IMR-90 (cell line): ENCODE results near the gene RTN4IP1. TPM values are rescaled to one million over a fixed set of nuclear protein-coding genes. Genes with fewer than 3 reads are reported as not detected.

Experiments used
- ATAC-seq: fragments of 200-7000 bp; cut with Tn5 transposase; 2 replicates; pipeline ENCODE4 v1.9.1; 2020; ENCODE audit warnings: low read depth, mild to moderate bottlenecking, moderate library complexity
- BruUV-seq: library from RNA; stranded (reverse); fragments of 400-500 nt; replicated peaks from 2 replicates; lab custom pipeline; 2021; lab: Mats Ljungman, UMichigan
- CTCF ChIA-PET: fragments of 300-600 bp; formaldehyde crosslinking; extraction: SDS; loops from one replicate; lab custom pipeline; 2021; ENCODE audit warnings: antibody characterized with exemption; lab: Yijun Ruan, JAX
- POLR2A ChIA-PET: fragments of 300-600 bp; sonication (Branson Sonifier 250); formaldehyde crosslinking; loops from one replicate; lab custom pipeline; 2022; ENCODE audit warnings: antibody characterized with exemption; ENCODE audit not compliant: unreplicated experiment; lab: Charles Lee
- DNase-seq: peaks from one replicate; pipeline ENCODE4 v3.0.0; 2013
- H2AFZ ChIP-seq: replicated peaks from 2 replicates; pipeline ENCODE3; 2013; ENCODE audit warnings: low read length, mild to moderate bottlenecking; ENCODE audit not compliant: poor library complexity
- H2AK5ac ChIP-seq: 2 replicates; pipeline ENCODE4 v1.6.1; 2013; ENCODE audit warnings: low read depth, low read length, inconsistent platforms
- H2AK9ac ChIP-seq: replicated peaks from 2 replicates; pipeline ENCODE3; 2013; ENCODE audit warnings: mild to moderate bottlenecking, low read depth, low read length, moderate library complexity; ENCODE audit not compliant: poor library complexity
- H2BK120ac ChIP-seq: 2 replicates; pipeline ENCODE4 v1.6.1; 2013; ENCODE audit warnings: low read depth, low read length, inconsistent platforms
- H2BK15ac ChIP-seq: 3 replicates; pipeline ENCODE4 v1.6.1; 2013; ENCODE audit warnings: low read depth, low read length, inconsistent platforms
- H2BK20ac ChIP-seq: 2 replicates; pipeline ENCODE4 v1.6.1; 2013; ENCODE audit warnings: low read depth, mild to moderate bottlenecking, inconsistent platforms, low read length, moderate library complexity
- H2BK5ac ChIP-seq: 2 replicates; pipeline ENCODE4 v1.6.1; 2013; ENCODE audit warnings: mild to moderate bottlenecking, low read depth, low read length, inconsistent platforms; ENCODE audit not compliant: poor library complexity, severe bottlenecking
- H3K14ac ChIP-seq: replicated peaks from 2 replicates; pipeline ENCODE4 v1.6.1; 2013; ENCODE audit warnings: low read depth, low read length, inconsistent platforms
- H3K18ac ChIP-seq: 2 replicates; pipeline ENCODE4 v1.6.1; 2013; ENCODE audit warnings: low read depth, low read length, control low read depth
- H3K23ac ChIP-seq: 2 replicates; pipeline ENCODE4 v1.6.1; 2013; ENCODE audit warnings: low read depth, low read length, inconsistent platforms
- H3K27ac ChIP-seq: 2 replicates; pipeline ENCODE4 v1.5.1; 2013; ENCODE audit warnings: mild to moderate bottlenecking, control low read depth, low read length; ENCODE audit not compliant: insufficient read depth
- H3K27me3 ChIP-seq: 2 replicates; pipeline ENCODE4 v1.6.1; 2013; ENCODE audit warnings: low read length; ENCODE audit not compliant: control insufficient read depth, insufficient read depth
- H3K36me3 ChIP-seq: 2 replicates; pipeline ENCODE4 v1.6.1; 2013; ENCODE audit warnings: low read length, mixed read lengths; ENCODE audit not compliant: control insufficient read depth, insufficient read depth
- H3K4ac ChIP-seq: 2 replicates; pipeline ENCODE4 v1.6.1; 2013; ENCODE audit warnings: low read depth, low read length, inconsistent platforms
- H3K4me1 ChIP-seq: 2 replicates; pipeline ENCODE4 v1.6.1; 2013; ENCODE audit warnings: low read length, mixed read lengths; ENCODE audit not compliant: control insufficient read depth, insufficient read depth
- H3K4me2 ChIP-seq: 2 replicates; pipeline ENCODE4 v1.6.1; 2013; ENCODE audit warnings: low read depth, mild to moderate bottlenecking, control low read depth, low read length, moderate library complexity
- H3K4me3 ChIP-seq: 2 replicates; pipeline ENCODE4 v1.5.1; 2013; ENCODE audit warnings: low read depth, mild to moderate bottlenecking, control low read depth, low read length, moderate library complexity; ENCODE audit not compliant: insufficient read depth
- H3K56ac ChIP-seq: 2 replicates; pipeline ENCODE4 v1.6.1; 2013; ENCODE audit warnings: low read length, inconsistent platforms; ENCODE audit not compliant: insufficient read depth; ENCODE audit errors: extremely low read depth
- H3K79me1 ChIP-seq, 2 experiments: 2 replicates each; pipeline ENCODE4 v1.6.1; 2013; ENCODE audit warnings: low read length in 2 of 2, inconsistent platforms in 1 of 2, low read depth in 1 of 2
- H3K9ac ChIP-seq: 2 replicates; pipeline ENCODE4 v1.6.1; 2013; ENCODE audit warnings: low read depth, low read length, control low read depth
- H3K9me1 ChIP-seq: 2 replicates; pipeline ENCODE4 v1.6.1; 2013; ENCODE audit warnings: low read length, inconsistent platforms; ENCODE audit not compliant: insufficient read depth
- H3K9me3 ChIP-seq: 2 replicates; pipeline ENCODE4 v1.6.1; 2013; ENCODE audit warnings: low read length; ENCODE audit not compliant: control insufficient read depth, insufficient read depth
- H4K20me1 ChIP-seq: 2 replicates; pipeline ENCODE4 v1.6.1; 2013; ENCODE audit warnings: low read length, inconsistent platforms; ENCODE audit not compliant: insufficient read depth
- H4K5ac ChIP-seq: 2 replicates; pipeline ENCODE4 v1.6.1; 2013; ENCODE audit warnings: mild to moderate bottlenecking, low read depth, low read length, control low read depth
- H4K8ac ChIP-seq, 2 experiments: 2 replicates each; pipeline ENCODE4 v1.6.1; 2013; ENCODE audit warnings: low read depth in 2 of 2, low read length in 2 of 2, control low read depth in 1 of 2, inconsistent platforms in 1 of 2
- H4K91ac ChIP-seq: 2 replicates; pipeline ENCODE4 v1.6.1; 2013; ENCODE audit warnings: low read depth, low read length, inconsistent platforms; ENCODE audit not compliant: insufficient read depth
- BHLHE40 ChIP-seq: fragments of 150-350 bp; IDR thresholded peaks from 2 replicates; pipeline ENCODE4 v1.6.1; 2016; ENCODE audit warnings: mild to moderate bottlenecking, low read depth, low read length
- CEBPB ChIP-seq: IDR thresholded peaks from 2 replicates; pipeline ENCODE4 v1.6.1; 2012; ENCODE audit warnings: low read depth, low read length, improper control_type of control experiment
- CHD1 ChIP-seq: IDR thresholded peaks from 2 replicates; pipeline ENCODE4 v1.6.1; 2012; ENCODE audit warnings: low read depth, low read length, improper control_type of control experiment
- CTCF ChIP-seq: conservative IDR thresholded peaks from 2 replicates; pipeline ENCODE4 v1.5.1; 2012; ENCODE audit warnings: mild to moderate bottlenecking, low read depth, low read length, improper control_type of control experiment
- ELK1 ChIP-seq: fragments of 150-350 bp; IDR thresholded peaks from 2 replicates; pipeline ENCODE4 v1.6.1; 2016; ENCODE audit warnings: low read depth, mild to moderate bottlenecking, low read length, moderate library complexity, borderline replicate concordance
- FOS ChIP-seq: fragments of 150-350 bp; IDR thresholded peaks from 2 replicates; pipeline ENCODE4 v1.6.1; 2016; ENCODE audit warnings: low read depth, low read length
- MAFK ChIP-seq: IDR thresholded peaks from 2 replicates; pipeline ENCODE4 v1.6.1; 2012; ENCODE audit warnings: low read depth, low read length, improper control_type of control experiment
- MAZ ChIP-seq: IDR thresholded peaks from 2 replicates; pipeline ENCODE4 v1.6.1; 2012; ENCODE audit warnings: low read depth, mild to moderate bottlenecking, low read length, improper control_type of control experiment, moderate library complexity, borderline replicate concordance
- MXI1 ChIP-seq: IDR thresholded peaks from 2 replicates; pipeline ENCODE4 v1.6.1; 2012; ENCODE audit warnings: low read depth, mild to moderate bottlenecking, low read length, moderate library complexity, borderline replicate concordance
- NFE2L2 ChIP-seq: fragments of 150-350 bp; IDR thresholded peaks from 2 replicates; pipeline ENCODE4 v1.6.1; 2016; ENCODE audit warnings: low read depth, mild to moderate bottlenecking, low read length
- POLR2A ChIP-seq: IDR thresholded peaks from 2 replicates; pipeline ENCODE4 v1.6.1; 2012; ENCODE audit warnings: mild to moderate bottlenecking, low read depth, low read length
- RAD21 ChIP-seq: IDR thresholded peaks from 2 replicates; pipeline ENCODE4 v1.6.1; 2012; ENCODE audit warnings: low read length, improper control_type of control experiment
- RCOR1 ChIP-seq: IDR thresholded peaks from 2 replicates; pipeline ENCODE4 v1.6.1; 2012; ENCODE audit warnings: mild to moderate bottlenecking, low read length, improper control_type of control experiment; ENCODE audit not compliant: insufficient replicate concordance
- RFX5 ChIP-seq: IDR thresholded peaks from 2 replicates; pipeline ENCODE4 v1.8.0; 2012; ENCODE audit warnings: low read depth, mild to moderate bottlenecking, low read length, moderate library complexity
- SMC3 ChIP-seq: fragments of 150-350 bp; IDR thresholded peaks from 2 replicates; pipeline ENCODE4 v1.6.1; 2016; ENCODE audit warnings: low read depth, mild to moderate bottlenecking, antibody characterized with exemption, low read length, moderate library complexity
- USF2 ChIP-seq: fragments of 150-350 bp; IDR thresholded peaks from 2 replicates; pipeline ENCODE4 v1.6.1; 2017; ENCODE audit warnings: mild to moderate bottlenecking, antibody characterized with exemption, low read length, low read depth
- WGBS, 2 experiments: methylation state at CpG; one replicate each; pipeline versions ENCODE4 v1.1.5 to v1.1.7; 2013; ENCODE audit warnings: missing lambda C conversion rate in 2 of 2; ENCODE audit not compliant: insufficient read length in 1 of 2; ENCODE audit errors: extremely low coverage in 2 of 2; 5-methylcytosine and 5-hydroxymethylcytosine counted together
- dilution Hi-C: fragments of 300-500 bp; cut with HindIII; formaldehyde crosslinking; loops from one replicate; pipeline ENCODE4 v1.14.3; 2018; ENCODE audit warnings: low sequenced_read_pairs; ENCODE audit not compliant: unreplicated experiment
- in situ Hi-C: fragments of 300-500 bp; cut with MboI; formaldehyde crosslinking; loops from 3 replicates; pipeline ENCODE4 v1.14.3; 2019; ENCODE audit warnings: low sequenced_read_pairs, inconsistent platforms, mixed read lengths
- intact Hi-C: fragments of 100-400 bp; cut with micrococcal nuclease; formaldehyde crosslinking; loops from 2 replicates; pipeline ENCODE4 v1.10.0; 2022
- polyA plus RNA-seq, 3 experiments: library from polyadenylated mRNA; depleted of rRNA; stranded (reverse); fragments of >200 nt; gene quantifications; 2 replicates each; pipeline ENCODE4 v1.2.3, GENCODE V29; 2012; ENCODE audit warnings: low replicate concordance in 1 of 3
- total RNA-seq: library from RNA; depleted of rRNA; stranded (reverse); fragments of >200 nt; gene quantifications from 2 replicates; pipeline ENCODE4 v1.2.3, GENCODE V29; 2012

Gene RTN4IP1
- total and polyA plus RNA-seq, 2 of the 4 experiments (the other 2 are of a cell fraction), result 5.7 to 9.9 TPM

- Histone ChIP-seq H3K9me1 (0 out of 2 replicates have a peak, but pooled peaks cover 2% of the 10 kb centered on the region), H3K4me3 (no peak overlapping the region), H2BK5ac (peak overlapping the region; percentile 17), H2BK15ac (0 out of 3 replicates have a peak overlapping the region, but pooled peaks have one; percentile 80), H3K9ac (no peak overlapping the region), H3K4ac (peak overlapping the region; percentile 50; the same call in 1 of the 2 replicates), H3K9me3 (no peaks in the 10 kb centered on the region), H3K14ac (no peak overlapping the region), H3K79me1 (no peaks in the 10 kb centered on the region), H4K8ac (peak overlapping the region in 1 of 2 experiments; percentile 58; a peak in 1 of 4 replicates), H3K27ac (no peak overlapping the region), H2BK120ac (no peak overlapping the region; the same call in 1 of the 2 replicates), H3K23ac (no peak overlapping the region; the same call in 1 of the 2 replicates), H3K36me3 (no peaks in the 10 kb centered on the region), H4K5ac (no peak overlapping the region), H3K4me2 (no peak overlapping the region), H2BK20ac (peak overlapping the region; percentile 82; the same call in 1 of the 2 replicates), H4K20me1 (no peaks in the 10 kb centered on the region), H3K18ac (no peak overlapping the region), H3K4me1 (peaks cover 3% of the 10 kb centered on the region), H3K27me3 (no peaks in the 10 kb centered on the region), H2AFZ (no peak overlapping the region), H4K91ac (peak overlapping the region; percentile 56; the same call in 1 of the 2 replicates), H2AK9ac (no peak overlapping the region), H2AK5ac (peak overlapping the region; percentile 61), H3K56ac (no peak overlapping the region)
- DNase-seq, result no peak
- ATAC-seq, result no peak
- no CpG with 5 or more reads among the region's 5 CpGs for WGBS, 2 experiments
- intact Hi-C loops, result no loop called here
- ChIA-PET POLR2A (no interaction called here), CTCF (no interaction called here)
- in situ Hi-C loops, result no loop called here
- TF ChIP-seq MAZ, result no peak
- TF ChIP-seq FOS, result no peak
- TF ChIP-seq MXI1, result no peak
- no peak for TF ChIP-seq CHD1
- no peak for TF ChIP-seq MAFK
- no peak for TF ChIP-seq USF2
- TF ChIP-seq CTCF, result no peak
- no peak for TF ChIP-seq CEBPB
- TF ChIP-seq NFE2L2, result no peak
- TF ChIP-seq SMC3, result no peak
- TF ChIP-seq RAD21, result no peak
- TF ChIP-seq RFX5, result no peak
- TF ChIP-seq BHLHE40, result no peak
- no peak for TF ChIP-seq RCOR1
- TF ChIP-seq ELK1, result no peak
- no peak for TF ChIP-seq POLR2A
- no TSS peak for BruUV-seq
- dilution Hi-C loops, result no loop called here
Observed at GRCh38 chr6:106533054-106533453, 96.2 kb downstream of the RTN4IP1 start.
